DMS114 treated with DMSO at 0.1 percent for 48 hours (cell line): Measurements from ENCODE around the gene LTBP3.

Source experiments
- DNase-seq: peaks from one replicate; lab custom pipeline; 2025; ENCODE audit not compliant: unreplicated experiment; lab: John Stamatoyannopoulos, UW

LTBP3 gene

DNA sequence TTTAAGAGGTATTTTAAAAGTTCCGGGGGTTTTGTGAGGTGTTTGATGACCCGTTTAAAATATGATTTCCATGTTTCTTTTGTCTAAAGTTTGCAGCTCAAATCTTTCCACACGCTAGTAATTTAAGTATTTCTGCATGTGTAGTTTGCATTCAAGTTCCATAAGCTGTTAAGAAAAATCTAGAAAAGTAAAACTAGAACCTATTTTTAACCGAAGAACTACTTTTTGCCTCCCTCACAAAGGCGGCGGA lies 59.5 kb downstream of the LTBP3 start:
- no peak for DNase-seq

DNA sequence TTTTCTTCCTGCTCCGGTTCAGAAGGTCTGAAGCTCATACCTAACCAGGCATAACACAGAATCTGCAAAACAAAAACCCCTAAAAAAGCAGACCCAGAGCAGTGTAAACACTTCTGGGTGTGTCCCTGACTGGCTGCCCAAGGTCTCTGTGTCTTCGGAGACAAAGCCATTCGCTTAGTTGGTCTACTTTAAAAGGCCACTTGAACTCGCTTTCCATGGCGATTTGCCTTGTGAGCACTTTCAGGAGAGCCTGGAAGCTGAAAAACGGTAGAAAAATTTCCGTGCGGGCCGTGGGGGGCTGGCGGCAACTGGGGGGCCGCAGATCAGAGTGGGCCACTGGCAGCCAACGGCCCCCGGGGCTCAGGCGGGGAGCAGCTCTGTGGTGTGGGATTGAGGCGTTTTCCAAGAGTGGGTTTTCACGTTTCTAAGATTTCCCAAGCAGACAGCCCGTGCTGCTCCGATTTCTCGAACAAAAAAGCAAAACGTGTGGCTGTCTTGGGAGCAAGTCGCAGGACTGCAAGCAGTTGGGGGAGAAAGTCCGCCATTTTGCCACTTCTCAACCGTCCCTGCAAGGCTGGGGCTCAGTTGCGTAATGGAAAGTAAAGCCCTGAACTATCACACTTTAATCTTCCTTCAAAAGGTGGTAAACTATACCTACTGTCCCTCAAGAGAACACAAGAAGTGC lies 60.0 kb downstream of the LTBP3 start:
- peak; percentile 82 for DNase-seq

DNA sequence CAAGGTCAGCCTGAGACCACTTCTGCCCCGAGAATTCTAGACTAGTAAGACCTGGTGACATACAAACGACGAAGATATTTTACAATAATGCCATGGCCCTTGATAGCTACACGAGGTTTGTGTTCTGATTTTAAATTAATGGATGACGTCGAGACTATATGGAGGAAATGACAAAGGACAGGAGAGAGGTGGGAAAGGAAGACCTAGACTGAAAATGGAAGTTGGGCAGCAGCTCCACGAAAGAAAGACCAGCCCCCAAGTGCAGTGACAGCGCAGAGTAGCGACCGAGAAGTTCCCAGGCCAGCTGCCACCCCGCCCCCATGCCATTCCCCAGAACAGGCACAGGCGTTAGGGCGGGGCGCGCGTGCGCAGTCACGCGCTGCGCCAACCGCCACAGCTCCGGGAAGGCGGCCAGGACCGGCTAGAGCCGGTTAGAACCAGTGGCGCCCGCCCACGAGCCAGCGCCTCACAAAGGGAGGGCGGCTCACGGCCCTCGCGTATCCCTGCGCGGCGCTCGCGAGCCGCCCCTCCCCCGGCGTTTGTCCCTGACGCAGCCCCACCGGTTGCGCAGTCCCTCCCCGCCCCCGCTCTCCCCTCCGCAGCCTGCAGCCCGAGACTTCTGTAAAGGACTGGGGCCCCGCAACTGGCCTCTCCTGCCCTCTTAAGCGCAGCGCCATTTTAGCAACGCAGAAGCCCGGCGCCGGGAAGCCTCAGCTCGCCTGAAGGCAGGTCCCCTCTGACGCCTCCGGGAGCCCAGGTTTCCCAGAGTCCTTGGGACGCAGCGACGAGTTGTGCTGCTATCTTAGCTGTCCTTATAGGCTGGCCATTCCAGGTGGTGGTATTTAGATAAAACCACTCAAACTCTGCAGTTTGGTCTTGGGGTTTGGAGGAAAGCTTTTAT lies 60.8 kb downstream of the LTBP3 start:
- peak; percentile 99 for DNase-seq

DNA sequence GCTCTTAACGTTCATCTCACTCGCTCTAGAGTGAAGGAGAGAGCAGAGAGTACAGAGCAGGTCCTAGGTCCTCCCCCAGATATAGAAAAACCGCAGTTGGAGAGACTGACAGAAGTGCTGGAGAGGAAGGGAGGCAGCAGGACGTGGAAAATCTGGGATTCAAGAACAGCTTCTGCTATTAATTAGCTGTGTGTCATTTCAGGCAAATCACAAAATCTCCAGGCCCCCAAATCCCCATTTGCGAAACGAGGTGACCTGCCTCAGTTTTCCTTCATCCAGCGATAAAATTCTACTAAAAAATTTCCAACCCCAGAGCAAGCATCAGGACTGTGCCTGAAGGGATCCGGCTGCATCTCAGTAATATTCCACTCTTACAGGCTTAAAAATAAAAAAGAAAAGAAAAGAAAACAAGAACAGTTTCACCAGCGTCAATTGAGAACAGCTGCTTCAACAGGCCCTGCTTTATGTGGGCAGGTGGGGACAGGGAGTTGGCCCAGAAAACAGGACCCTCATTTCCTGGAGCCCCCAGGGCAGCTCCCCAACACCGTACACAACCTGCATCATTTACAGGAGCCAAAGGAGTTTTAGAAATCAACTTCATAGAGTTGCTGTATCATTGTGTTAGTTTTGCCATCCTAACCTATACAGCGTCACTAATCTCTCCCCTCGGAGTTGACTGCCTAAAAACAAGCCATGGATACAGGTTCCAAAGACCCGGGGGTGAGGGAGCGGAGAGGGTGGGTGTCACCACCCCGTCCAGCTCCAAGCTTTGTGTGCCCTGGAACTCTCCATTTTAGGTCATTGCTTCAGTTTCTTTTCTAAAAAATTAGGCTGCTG lies 61.6 kb downstream of the LTBP3 start:
- DNase-seq, result peak; percentile 59

DNA sequence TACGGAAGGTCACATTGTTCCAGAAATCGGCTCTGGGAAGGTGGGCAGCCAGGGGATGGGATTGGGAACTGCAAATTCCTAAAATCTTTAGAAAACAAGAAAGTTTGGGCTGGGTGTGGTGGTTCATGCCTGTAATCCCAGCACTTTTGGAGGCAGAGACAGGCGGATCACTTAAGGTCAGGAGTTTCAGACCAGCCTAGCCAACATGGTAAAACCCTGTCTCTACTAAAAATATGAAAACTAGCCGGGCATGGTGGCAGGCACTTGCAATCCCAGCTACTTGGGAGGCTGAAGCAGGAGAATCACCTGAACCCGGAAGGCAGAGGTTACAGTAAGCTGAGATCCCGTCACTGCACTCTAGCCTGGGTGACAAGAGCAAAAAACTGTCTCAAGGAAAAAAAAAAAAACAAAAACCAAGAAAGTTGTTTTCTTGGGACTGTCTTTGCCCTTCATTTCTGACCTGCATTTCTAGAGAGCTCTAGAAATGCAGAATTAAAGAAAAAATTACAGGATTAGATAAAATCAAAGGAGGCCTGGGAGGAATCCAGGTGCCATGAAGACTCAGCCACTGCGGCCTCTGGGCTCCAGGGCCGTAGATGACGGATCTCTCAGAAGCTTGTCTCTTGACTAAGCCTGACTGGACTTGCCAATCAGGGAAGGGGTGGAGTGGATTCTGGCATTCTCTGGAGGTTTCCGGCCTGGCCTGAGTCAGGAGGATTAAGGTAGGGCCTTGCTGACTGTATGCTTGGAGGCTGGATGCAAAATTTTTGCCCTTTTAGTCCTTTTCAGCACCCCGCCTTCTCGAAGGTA lies 64.6 kb downstream of the LTBP3 start:
- no peak for DNase-seq

DNA sequence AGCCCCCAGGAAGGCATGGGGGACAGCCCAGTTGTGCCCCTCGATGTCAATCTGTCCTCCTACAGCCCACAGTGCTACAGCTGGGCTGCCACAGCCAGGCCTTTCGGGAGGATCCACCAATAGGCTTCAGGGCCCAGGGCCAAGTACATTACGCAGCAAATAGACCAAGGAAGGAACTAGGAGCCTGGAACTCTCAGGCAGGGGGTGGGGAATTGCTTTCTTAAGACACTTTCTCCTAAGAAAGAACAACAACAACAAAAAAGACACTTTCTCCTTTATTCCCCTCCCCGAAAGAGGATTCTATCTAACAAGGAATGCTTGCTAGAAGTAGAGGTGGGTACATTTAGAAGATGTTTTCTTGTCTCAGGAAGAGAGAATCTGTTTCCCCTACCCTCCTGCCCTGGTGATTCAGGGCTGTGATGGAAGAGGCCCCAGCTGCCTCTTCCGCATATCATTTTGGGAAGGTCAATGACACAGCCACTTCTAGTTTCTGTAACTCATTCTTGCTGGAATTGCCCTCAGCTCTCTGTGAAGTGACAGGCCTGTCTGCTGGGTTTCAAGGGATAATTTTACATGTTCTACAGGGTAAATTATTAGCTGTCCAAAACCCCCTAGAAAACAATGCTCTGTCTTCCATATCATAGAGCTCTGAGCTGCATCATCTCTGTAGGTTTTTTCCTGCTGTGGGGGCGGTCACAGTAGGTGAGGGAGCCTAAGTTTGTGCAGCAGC lies 65.4 kb downstream of the LTBP3 start:
- peak; percentile 58 for DNase-seq

DNA sequence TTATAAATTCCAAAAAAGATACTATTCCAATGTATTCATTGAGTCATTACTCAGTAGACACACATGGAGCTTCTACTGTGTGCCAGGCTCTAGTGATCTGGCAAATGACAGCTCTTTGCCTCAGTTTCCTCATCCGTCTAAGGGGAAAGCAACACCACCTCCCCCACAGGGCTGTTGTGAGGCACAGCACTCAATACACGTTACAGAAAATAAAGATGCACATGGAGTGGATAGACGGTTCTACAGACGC lies 65.8 kb downstream of the LTBP3 start:
- DNase-seq, result no peak

DNA sequence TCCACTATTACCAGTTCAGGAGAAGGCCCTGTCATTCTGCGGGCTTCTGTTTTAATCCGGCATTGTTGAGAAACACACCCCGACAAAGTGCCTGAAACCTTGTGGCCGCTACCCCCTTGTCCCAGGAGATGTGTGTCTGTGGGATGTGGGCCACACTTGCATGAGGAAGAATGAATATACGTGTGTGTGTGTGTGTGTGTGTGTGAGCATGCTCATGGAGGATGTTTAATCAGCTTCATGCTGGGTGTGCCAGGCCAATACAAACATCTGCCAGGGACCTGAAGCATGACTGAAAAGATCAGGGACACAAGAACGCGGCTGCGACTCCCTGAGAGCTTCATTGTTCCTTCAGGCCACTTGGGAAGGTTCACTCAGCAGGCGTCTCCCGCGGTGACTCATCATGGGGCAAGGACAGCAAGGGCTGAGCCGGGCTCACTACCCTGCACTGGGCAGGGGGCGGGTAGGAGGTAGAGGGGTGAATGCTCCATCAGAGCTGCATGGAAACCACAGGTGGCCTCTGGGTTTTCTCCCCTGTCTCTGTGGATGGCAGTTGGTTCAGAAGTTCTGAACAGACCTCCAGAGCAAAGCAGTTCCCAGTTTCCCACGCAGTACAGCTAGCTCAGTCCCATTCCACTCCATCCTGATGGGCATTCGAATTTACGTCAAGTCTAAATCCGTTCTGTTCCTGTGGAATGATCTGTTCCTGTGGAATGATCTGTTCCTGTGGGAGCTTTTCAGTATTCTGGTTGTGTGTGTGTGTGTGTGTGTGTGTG lies 66.4 kb downstream of the LTBP3 start:
- DNase-seq, result no peak

DNA sequence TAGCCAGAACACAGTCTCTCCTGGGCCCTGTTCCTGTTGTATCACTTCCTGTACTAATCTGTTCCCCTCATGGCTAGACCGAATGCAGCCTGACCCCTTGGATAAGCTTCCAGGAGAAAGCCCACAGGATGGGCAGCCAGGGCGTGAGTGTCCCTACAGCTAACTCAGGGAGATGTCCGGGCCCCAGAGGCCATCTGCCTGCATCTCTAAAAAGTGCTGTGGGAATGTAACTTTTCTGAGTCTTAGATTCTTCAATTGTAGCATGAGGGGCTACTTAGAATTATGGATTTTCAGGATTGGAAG lies 67.0 kb downstream of the LTBP3 start:
- no peak for DNase-seq

DNA sequence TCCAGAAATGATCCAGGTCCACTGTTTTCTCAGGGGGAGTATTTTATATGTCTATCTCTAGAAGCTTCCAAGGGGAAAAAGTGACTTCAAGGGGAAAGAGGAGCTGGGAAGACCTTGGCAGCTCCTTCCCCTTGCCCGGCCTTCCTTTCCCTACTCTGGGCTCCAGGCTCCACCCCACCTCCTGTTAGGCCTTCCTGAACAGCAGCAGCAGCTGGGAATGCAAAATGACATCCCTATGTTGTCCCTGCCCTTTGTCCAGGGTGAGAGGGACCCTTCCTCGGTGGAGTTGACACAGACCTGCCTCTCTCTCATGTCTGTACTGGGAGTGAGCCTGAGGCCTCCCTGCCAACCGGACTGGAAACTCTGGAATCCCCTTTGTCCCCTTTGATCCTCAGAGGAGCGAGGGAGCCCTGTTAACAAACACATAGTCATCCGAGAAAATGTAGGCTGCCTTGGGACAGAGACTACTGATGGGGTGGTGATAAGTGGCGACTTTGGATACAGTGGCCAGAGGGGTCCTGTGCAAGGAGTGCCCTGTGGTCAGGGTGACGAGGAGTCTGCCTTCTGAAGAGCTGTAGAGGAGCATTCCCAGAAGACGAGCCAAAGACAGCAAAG lies 68.3 kb downstream of the LTBP3 start:
- DNase-seq, result no peak

DNA sequence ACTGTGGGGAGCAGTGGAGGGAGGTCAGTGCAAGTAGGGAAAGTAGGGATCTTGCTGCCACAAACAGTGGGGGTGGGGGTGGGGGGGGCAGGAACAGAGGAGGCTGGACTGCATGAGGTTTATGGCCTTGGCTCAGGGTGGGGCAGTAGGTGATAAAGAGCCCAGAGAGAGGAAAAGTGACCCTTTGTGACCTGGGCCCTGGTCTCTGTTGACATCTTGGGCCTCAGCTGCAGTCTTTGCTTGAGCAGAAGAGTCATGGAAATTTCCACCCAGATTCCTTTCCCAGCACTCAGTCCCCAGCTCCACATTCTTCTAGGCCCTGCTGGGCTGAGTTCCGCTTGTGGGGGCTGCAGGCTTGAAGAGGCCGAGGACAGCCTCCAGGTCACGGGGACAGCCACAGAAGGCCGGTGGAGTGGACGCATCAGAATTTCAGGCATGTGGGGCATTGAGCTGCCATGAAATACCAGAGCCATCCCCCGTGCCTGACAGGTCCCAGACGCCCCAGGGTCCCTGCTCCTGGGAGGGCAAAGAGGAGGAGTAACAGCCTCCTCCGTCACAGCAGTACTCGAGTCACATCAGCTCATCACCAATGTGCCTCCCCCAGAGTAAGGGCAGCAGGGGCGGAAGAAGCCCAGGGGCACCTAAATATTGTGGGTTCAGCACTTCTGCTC lies 69.0 kb downstream of the LTBP3 start:
- no peak for DNase-seq
